H9 (cell line): ENCODE results near the gene GALR2. TPM values are rescaled to one million over a fixed set of nuclear protein-coding genes. Genes with fewer than 3 reads are reported as not detected.
"Not testable (repeated sequence)": the region's sequence is repeated elsewhere in the genome, so short reads cannot be mapped to it uniquely, and the experiment has no call there.

Experiments
- DNase-seq: peaks from one replicate; pipeline ENCODE4 v3.0.0-alpha.2; 2017
- H2AFZ ChIP-seq: one replicate; pipeline ENCODE4 v1.6.1; 2013; ENCODE audit warnings: mild to moderate bottlenecking, low read length, control low read depth, moderate library complexity
- H2AK5ac ChIP-seq: 2 replicates; pipeline ENCODE4 v1.6.1; 2013; ENCODE audit warnings: low read length, control low read depth, mixed read lengths; ENCODE audit not compliant: insufficient read length
- H2BK120ac ChIP-seq: one replicate; pipeline ENCODE4 v1.6.1; 2013; ENCODE audit warnings: low read depth, mild to moderate bottlenecking, low read length, control low read depth, inconsistent platforms; ENCODE audit not compliant: poor library complexity, severe bottlenecking
- H2BK12ac ChIP-seq: 2 replicates; pipeline ENCODE4 v1.6.1; 2013; ENCODE audit warnings: low read length, control low read depth, mixed read lengths, low read depth; ENCODE audit not compliant: insufficient read length
- H2BK15ac ChIP-seq: 2 replicates; pipeline ENCODE4 v1.6.1; 2013; ENCODE audit warnings: low read depth, low read length, control low read depth
- H2BK20ac ChIP-seq: one replicate; pipeline ENCODE4 v1.6.1; 2013; ENCODE audit warnings: low read depth, mild to moderate bottlenecking, low read length, control low read depth, inconsistent platforms; ENCODE audit not compliant: poor library complexity, severe bottlenecking
- H2BK5ac ChIP-seq: 2 replicates; pipeline ENCODE4 v1.6.1; 2013; ENCODE audit warnings: low read length, control low read depth, mixed read lengths; ENCODE audit not compliant: insufficient read length
- H3K14ac ChIP-seq: 2 replicates; pipeline ENCODE4 v1.6.1; 2013; ENCODE audit warnings: low read length, control low read depth; ENCODE audit not compliant: insufficient read depth
- H3K18ac ChIP-seq: 2 replicates; pipeline ENCODE4 v1.6.1; 2013; ENCODE audit warnings: low read depth, mild to moderate bottlenecking, mixed read lengths, low read length, control low read depth; ENCODE audit not compliant: insufficient read length
- H3K23ac ChIP-seq: 2 replicates; pipeline ENCODE4 v1.6.1; 2013; ENCODE audit warnings: low read length, control low read depth, mixed read lengths, low read depth; ENCODE audit not compliant: insufficient read length
- H3K23me2 ChIP-seq: 2 replicates; pipeline ENCODE4 v1.6.1; 2013; ENCODE audit warnings: low read depth, mild to moderate bottlenecking, mixed read lengths, low read length, control low read depth; ENCODE audit not compliant: insufficient read length, poor library complexity, severe bottlenecking
- H3K27ac ChIP-seq: 2 replicates; pipeline ENCODE4 v1.5.1; 2013; ENCODE audit warnings: low read length, control low read depth, mixed read lengths, low read depth; ENCODE audit not compliant: insufficient read length
- H3K27me3 ChIP-seq: 2 replicates; pipeline ENCODE4 v1.6.1; 2013; ENCODE audit warnings: low read length, control low read depth, inconsistent platforms; ENCODE audit not compliant: insufficient read depth
- H3K4ac ChIP-seq: 2 replicates; pipeline ENCODE4 v1.6.1; 2013; ENCODE audit warnings: low read depth, mild to moderate bottlenecking, control low read depth, inconsistent platforms, low read length, moderate library complexity
- H3K4me1 ChIP-seq: 2 replicates; pipeline ENCODE4 v1.6.1; 2013; ENCODE audit warnings: low read length, control low read depth, inconsistent platforms; ENCODE audit not compliant: insufficient read depth
- H3K4me2 ChIP-seq: 2 replicates; pipeline ENCODE4 v1.6.1; 2013; ENCODE audit warnings: low read length, control low read depth, mixed read lengths; ENCODE audit not compliant: insufficient read length, insufficient read depth
- H3K56ac ChIP-seq: 2 replicates; pipeline ENCODE4 v1.6.1; 2013; ENCODE audit warnings: low read depth, mild to moderate bottlenecking, mixed read lengths, low read length, control low read depth; ENCODE audit not compliant: insufficient read length
- H3K79me1 ChIP-seq: 2 replicates; pipeline ENCODE4 v1.6.1; 2013; ENCODE audit warnings: low read depth, mild to moderate bottlenecking, moderate library complexity, low read length, control low read depth, inconsistent platforms; ENCODE audit not compliant: insufficient read depth, poor library complexity, severe bottlenecking
- H3K79me2 ChIP-seq: 2 replicates; pipeline ENCODE4 v1.6.1; 2013; ENCODE audit warnings: low read length, control low read depth, inconsistent platforms; ENCODE audit not compliant: insufficient read depth
- H3K9ac ChIP-seq: 2 replicates; pipeline ENCODE4 v1.6.1; 2013; ENCODE audit warnings: low read length, control low read depth, mixed read lengths; ENCODE audit not compliant: insufficient read length; ENCODE audit errors: extremely low read depth
- H3K9me3 ChIP-seq: one replicate; pipeline ENCODE4 v1.6.1; 2013; ENCODE audit warnings: low read depth, low read length, inconsistent platforms; ENCODE audit not compliant: control insufficient read depth
- H3T11ph ChIP-seq: one replicate; pipeline ENCODE4 v1.6.1; 2013; ENCODE audit warnings: mild to moderate bottlenecking, low read length, control low read depth, inconsistent platforms
- H4K20me1 ChIP-seq: one replicate; pipeline ENCODE4 v1.6.1; 2013; ENCODE audit not compliant: control insufficient read depth, insufficient read length, insufficient read depth
- H4K5ac ChIP-seq: 2 replicates; pipeline ENCODE4 v1.6.1; 2013; ENCODE audit warnings: low read depth, mild to moderate bottlenecking, mixed read lengths, low read length, control low read depth; ENCODE audit not compliant: insufficient read length
- H4K8ac ChIP-seq: replicated peaks from 2 replicates; pipeline ENCODE4 v1.6.1; 2013; ENCODE audit warnings: low read length, control low read depth, mixed read lengths, low read depth; ENCODE audit not compliant: insufficient read length
- H4K91ac ChIP-seq: 2 replicates; pipeline ENCODE4 v1.6.1; 2013; ENCODE audit warnings: low read depth, mild to moderate bottlenecking, moderate library complexity, mixed read lengths, low read length, control low read depth; ENCODE audit not compliant: insufficient read length
- H3K27ac Mint-ChIP-seq, 3 experiments: 2 replicates in 2 of 3; 3 replicates in 1 of 3; pipeline ENCODE4 v1.8.0; 2020 to 2021; ENCODE audit warnings: mixed read lengths in 3 of 3, mild to moderate bottlenecking in 1 of 3, moderate library complexity in 1 of 3
- H3K27me3 Mint-ChIP-seq: 2 replicates; pipeline ENCODE4 v1.8.0; 2021; ENCODE audit warnings: low read depth, mild to moderate bottlenecking, moderate library complexity, mixed read lengths
- H3K36me3 Mint-ChIP-seq, 3 experiments: 2 replicates in 2 of 3; 3 replicates in 1 of 3; pipeline ENCODE4 v1.8.0; 2020 to 2021; ENCODE audit warnings: low read depth in 3 of 3, mixed read lengths in 3 of 3; ENCODE audit not compliant: insufficient read depth in 1 of 3
- H3K4me1 Mint-ChIP-seq, 2 experiments: 2 replicates each; pipeline ENCODE4 v1.8.0; 2020; ENCODE audit warnings: mixed read lengths in 2 of 2
- H3K4me3 Mint-ChIP-seq, 2 experiments: 2 replicates in 1 of 2; 3 replicates in 1 of 2; pipeline ENCODE4 v1.8.0; 2020 to 2021; ENCODE audit warnings: mild to moderate bottlenecking in 2 of 2, mixed read lengths in 2 of 2, moderate library complexity in 1 of 2
- H3K9me3 Mint-ChIP-seq, 2 experiments: 2 replicates in 1 of 2; 3 replicates in 1 of 2; pipeline ENCODE4 v1.8.0; 2020; ENCODE audit warnings: mild to moderate bottlenecking in 2 of 2, mixed read lengths in 2 of 2, moderate library complexity in 1 of 2
- WGBS: extraction: QIAGEN DNeasy Blood & Tissue Kit; methylation state at CpG from one replicate; pipeline ENCODE4 v1.1.7; 2013; ENCODE audit warnings: missing lambda C conversion rate, low lambda C conversion rate, mixed read lengths; ENCODE audit not compliant: insufficient read length; ENCODE audit errors: extremely low coverage; 5-methylcytosine and 5-hydroxymethylcytosine counted together
- total RNA-seq: library from RNA; stranded (reverse); gene quantifications from 2 replicates; pipeline ENCODE4 v1.2.1, GENCODE V29; 2021
- TF ChIP-seq, protein P1 (sequence below): fragments of 200-600 bp; sonication (generic); conservative IDR thresholded peaks from 3 replicates; pipeline ENCODE4 v1.8.0; 2021; ENCODE audit warnings: antibody characterized with exemption, mild to moderate bottlenecking

The GALR2 gene
- total RNA-seq, 1 experiment from 2014 or later = 0.81 TPM

DNA sequence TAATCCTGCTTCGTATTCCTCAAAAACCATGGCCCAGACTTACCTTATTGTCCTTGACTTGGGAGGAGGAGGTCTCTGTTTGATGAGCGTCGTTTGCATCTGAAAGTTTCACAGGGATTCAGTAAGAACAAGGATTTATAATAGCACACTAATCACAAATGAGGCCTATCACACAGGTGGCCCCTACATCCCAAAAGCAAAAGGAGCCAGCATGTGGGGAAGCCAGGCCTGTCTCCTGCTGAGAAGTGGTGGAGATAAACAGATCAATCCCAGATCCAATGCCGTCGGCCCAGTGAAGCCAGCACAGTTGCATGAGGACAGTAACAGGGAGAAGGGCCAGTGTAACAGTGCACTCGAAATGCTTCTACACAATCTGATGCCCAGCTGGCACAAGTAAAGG lies 34.2 kb upstream of the GALR2 start:
- peak overlapping the region; percentile 53 to 84 (median 82); a peak in 5 of 7 replicates for H3K27ac Mint-ChIP-seq

DNA sequence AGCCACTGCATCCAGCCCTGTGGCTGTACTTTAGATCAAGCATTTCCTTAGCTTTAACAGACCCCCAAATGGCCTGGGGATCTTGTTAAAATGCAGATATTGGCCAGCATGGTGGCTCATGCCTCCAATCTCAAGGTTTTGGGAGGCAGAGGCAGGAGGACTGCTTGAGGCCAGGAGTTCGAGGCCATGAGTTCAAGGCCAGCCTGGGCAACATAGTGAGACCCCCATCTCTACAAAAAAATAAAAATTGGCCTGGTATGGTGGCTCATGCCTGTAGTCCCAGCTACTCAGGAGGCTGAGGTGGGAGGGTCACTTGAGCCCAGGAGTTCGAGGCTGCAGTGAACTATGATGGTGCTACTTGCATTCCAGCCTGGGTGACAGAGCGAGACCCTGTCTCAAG lies 31.7 kb upstream of the GALR2 start:
- H4K5ac ChIP-seq = not testable (repeated sequence)
- H3K36me3 Mint-ChIP-seq = peaks cover 55 to 93% (median 80%) of the 10 kb centered on the region in 3 experiments

More for the DNA sequence above, 34.2 kb upstream of the GALR2 start:
- Histone ChIP-seq H4K91ac (no peak overlapping the region), H3K14ac (no peak overlapping the region), H3K9me3 (no peaks in the 10 kb centered on the region), H2AFZ (no peak overlapping the region), H3K27me3 (no peaks in the 10 kb centered on the region), H3K56ac (no peak overlapping the region), H4K8ac (no peak overlapping the region), H2BK5ac (no peak overlapping the region), H3T11ph (no peak overlapping the region), H2BK20ac (no peak overlapping the region), H4K20me1 (no peaks in the 10 kb centered on the region), H2AK5ac (no peak overlapping the region), H3K23me2 (no peaks in the 10 kb centered on the region), H3K23ac (no peak overlapping the region), H3K4me2 (no peak overlapping the region), H3K27ac (no peak overlapping the region), H3K18ac (no peak overlapping the region), H3K4me1 (no peaks in the 10 kb centered on the region; the same call in 1 of the 2 replicates), H2BK120ac (no peak overlapping the region), H4K5ac (no peak overlapping the region), H3K9ac (no peak overlapping the region), H3K79me1 (no peaks in the 10 kb centered on the region), H2BK15ac (no peak overlapping the region), H3K4ac (no peak overlapping the region), H2BK12ac (no peak overlapping the region), H3K79me2 (no peaks in the 10 kb centered on the region)
- Mint-ChIP-seq H3K4me1 (peaks cover 32 to 56% of the 10 kb centered on the region in 2 experiments), H3K9me3 (no peaks in the 10 kb centered on the region), H3K4me3 (peak overlapping the region; percentile 18 to 33; a peak in 2 of 5 replicates), H3K36me3 (peaks cover 43 to 72% (median 63%) of the 10 kb centered on the region in 3 experiments), H3K27me3 (no peaks in the 10 kb centered on the region)
- no peak for DNase-seq
- no CpG with 5 or more reads among the region's 6 CpGs for WGBS
- TF ChIP-seq, protein P1, sequence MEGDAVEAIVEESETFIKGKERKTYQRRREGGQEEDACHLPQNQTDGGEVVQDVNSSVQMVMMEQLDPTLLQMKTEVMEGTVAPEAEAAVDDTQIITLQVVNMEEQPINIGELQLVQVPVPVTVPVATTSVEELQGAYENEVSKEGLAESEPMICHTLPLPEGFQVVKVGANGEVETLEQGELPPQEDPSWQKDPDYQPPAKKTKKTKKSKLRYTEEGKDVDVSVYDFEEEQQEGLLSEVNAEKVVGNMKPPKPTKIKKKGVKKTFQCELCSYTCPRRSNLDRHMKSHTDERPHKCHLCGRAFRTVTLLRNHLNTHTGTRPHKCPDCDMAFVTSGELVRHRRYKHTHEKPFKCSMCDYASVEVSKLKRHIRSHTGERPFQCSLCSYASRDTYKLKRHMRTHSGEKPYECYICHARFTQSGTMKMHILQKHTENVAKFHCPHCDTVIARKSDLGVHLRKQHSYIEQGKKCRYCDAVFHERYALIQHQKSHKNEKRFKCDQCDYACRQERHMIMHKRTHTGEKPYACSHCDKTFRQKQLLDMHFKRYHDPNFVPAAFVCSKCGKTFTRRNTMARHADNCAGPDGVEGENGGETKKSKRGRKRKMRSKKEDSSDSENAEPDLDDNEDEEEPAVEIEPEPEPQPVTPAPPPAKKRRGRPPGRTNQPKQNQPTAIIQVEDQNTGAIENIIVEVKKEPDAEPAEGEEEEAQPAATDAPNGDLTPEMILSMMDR = no peak

More for the DNA sequence above, 31.7 kb upstream of the GALR2 start:
- not testable (repeated sequence) for H2AK5ac ChIP-seq, H3K4ac ChIP-seq, H3K4me1 ChIP-seq, H3K27ac ChIP-seq, H3K9ac ChIP-seq, H3K23me2 ChIP-seq, H3K79me1 ChIP-seq, H2BK12ac ChIP-seq, H3K14ac ChIP-seq, H2BK20ac ChIP-seq, H3K9me3 ChIP-seq, H4K8ac ChIP-seq, H2AFZ ChIP-seq, H2BK5ac ChIP-seq, H3K27me3 ChIP-seq, H2BK15ac ChIP-seq, H4K20me1 ChIP-seq, H3K56ac ChIP-seq, H3K23ac ChIP-seq, H3K18ac ChIP-seq, H3K9me3 Mint-ChIP-seq, H3K27me3 Mint-ChIP-seq, H3T11ph ChIP-seq, H3K4me2 ChIP-seq, H4K91ac ChIP-seq, H3K79me2 ChIP-seq, H2BK120ac ChIP-seq, DNase-seq, H3K4me3 Mint-ChIP-seq, H3K27ac Mint-ChIP-seq
- WGBS = no CpG with 5 or more reads among the region's 3 CpGs
- H3K4me1 Mint-ChIP-seq = peaks cover 18 to 40% of the 10 kb centered on the region in 2 experiments
